ENCODE measurements around the gene PARD3B.

Gene PARD3B

DNA sequence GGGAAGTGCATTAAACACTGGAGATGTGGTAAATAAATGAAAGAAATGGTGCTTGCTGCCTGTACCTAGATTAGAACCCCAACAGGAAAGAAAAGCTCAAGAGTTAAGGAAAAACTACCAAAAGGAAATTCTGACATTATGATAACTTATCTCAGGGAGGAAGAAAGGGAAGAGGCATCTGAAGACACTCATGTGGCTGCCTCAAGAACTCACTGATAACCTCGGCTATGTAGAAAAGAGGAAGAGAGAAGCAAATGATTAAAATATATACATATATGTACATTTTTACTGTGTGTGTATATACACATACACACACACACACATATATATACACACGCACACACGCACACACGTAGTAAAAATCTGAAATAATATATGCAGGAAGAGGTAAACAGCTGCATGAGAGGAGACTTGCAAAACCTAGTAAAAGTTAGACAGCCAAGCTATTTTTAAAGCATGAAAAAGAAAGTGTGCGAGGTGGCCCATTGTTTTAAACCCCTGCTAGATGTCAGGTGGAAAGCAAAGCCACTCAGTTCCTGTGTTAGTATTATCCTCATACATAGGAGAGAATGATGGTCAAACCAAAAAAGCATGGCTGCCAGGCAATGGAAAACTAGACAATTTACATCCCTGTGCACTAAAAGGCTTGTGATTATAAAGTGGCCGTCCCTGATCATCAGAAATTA, 654.0 kb downstream of the PARD3B start:
- H3K4me2 ChIP-seq (ENCODE audit: insufficient read depth, low read length) = no peak overlapping the region
- TF ChIP-seq, protein P1, sequence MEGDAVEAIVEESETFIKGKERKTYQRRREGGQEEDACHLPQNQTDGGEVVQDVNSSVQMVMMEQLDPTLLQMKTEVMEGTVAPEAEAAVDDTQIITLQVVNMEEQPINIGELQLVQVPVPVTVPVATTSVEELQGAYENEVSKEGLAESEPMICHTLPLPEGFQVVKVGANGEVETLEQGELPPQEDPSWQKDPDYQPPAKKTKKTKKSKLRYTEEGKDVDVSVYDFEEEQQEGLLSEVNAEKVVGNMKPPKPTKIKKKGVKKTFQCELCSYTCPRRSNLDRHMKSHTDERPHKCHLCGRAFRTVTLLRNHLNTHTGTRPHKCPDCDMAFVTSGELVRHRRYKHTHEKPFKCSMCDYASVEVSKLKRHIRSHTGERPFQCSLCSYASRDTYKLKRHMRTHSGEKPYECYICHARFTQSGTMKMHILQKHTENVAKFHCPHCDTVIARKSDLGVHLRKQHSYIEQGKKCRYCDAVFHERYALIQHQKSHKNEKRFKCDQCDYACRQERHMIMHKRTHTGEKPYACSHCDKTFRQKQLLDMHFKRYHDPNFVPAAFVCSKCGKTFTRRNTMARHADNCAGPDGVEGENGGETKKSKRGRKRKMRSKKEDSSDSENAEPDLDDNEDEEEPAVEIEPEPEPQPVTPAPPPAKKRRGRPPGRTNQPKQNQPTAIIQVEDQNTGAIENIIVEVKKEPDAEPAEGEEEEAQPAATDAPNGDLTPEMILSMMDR (IDR thresholded peaks at IDR 0.05; ENCODE audit: borderline replicate concordance, extremely low read depth, low read length, poor library complexity, severe bottlenecking) = no peak
- TF ChIP-seq EZH2 (IDR thresholded peaks at IDR 0.05; ENCODE audit: borderline replicate concordance, low read depth, low read length, severe bottlenecking) = no peak
- no peak overlapping the region for H3K9ac ChIP-seq (ENCODE audit: low read depth, low read length)
- no peak overlapping the region for H3K4me3 ChIP-seq (ENCODE audit: low read depth in 1 of 2, low read length in 2 of 2)
- no peak overlapping the region for H2AFZ ChIP-seq (ENCODE audit: low read depth, low read length)
- ATAC-seq (ENCODE audit: insufficient read depth, low read depth) = no peak
- H3K9me3 ChIP-seq (ENCODE audit: insufficient read depth, low read length, severe bottlenecking) = no peaks in the 10 kb centered on the region
- H3K27ac ChIP-seq (ENCODE audit: low read length) = no peak overlapping the region
- no peaks in the 10 kb centered on the region for H4K20me1 ChIP-seq (ENCODE audit: insufficient read depth, low read length)
- no peaks in the 10 kb centered on the region for H3K4me1 ChIP-seq (ENCODE audit: insufficient read depth, low read length)
- no peaks in the 10 kb centered on the region for H3K27me3 ChIP-seq (ENCODE audit: insufficient read depth, low read length, poor library complexity)
- DNase-seq = no peak
- H3K36me3 ChIP-seq (ENCODE audit: insufficient read depth, low read length) = no peaks in the 10 kb centered on the region
- no peaks in the 10 kb centered on the region for H3K79me2 ChIP-seq (ENCODE audit: insufficient read depth, low read length)

DNA sequence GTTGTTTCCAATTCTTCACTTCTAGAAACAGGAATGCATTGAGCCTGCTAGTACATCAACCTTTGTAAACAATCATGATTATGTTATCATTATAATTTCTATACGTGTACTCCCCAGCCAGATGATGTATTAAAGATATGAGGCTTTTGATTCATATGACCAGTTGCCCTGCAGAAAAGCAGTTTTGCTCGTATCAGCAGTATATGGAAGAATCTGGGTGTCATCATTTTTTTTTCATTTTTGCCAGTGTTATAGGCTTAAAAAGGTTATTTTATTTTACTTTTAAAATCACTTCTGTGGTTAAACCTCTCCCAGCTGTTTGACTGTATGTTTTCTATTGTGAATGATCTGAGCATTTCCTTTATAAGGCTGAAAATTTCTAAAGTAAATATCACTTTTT, 665.2 kb downstream of the PARD3B start:
- ATAC-seq (ENCODE audit: insufficient read depth, low read depth) = no peak
- TF ChIP-seq, protein P1 (IDR thresholded peaks at IDR 0.05; ENCODE audit: borderline replicate concordance, extremely low read depth, low read length, poor library complexity, severe bottlenecking) = no peak
- Histone ChIP-seq H3K9ac (ENCODE audit: low read depth, low read length) (no peak overlapping the region), H3K36me3 (ENCODE audit: insufficient read depth, low read length) (no peaks in the 10 kb centered on the region), H3K27me3 (ENCODE audit: insufficient read depth, low read length, poor library complexity) (peaks cover 8% of the 10 kb centered on the region), H3K4me2 (ENCODE audit: insufficient read depth, low read length) (no peak overlapping the region), H3K27ac (ENCODE audit: low read length) (no peak overlapping the region), H3K9me3 (ENCODE audit: insufficient read depth, low read length, severe bottlenecking) (no peaks in the 10 kb centered on the region), H2AFZ (ENCODE audit: low read depth, low read length) (no peak overlapping the region), H4K20me1 (ENCODE audit: insufficient read depth, low read length) (no peaks in the 10 kb centered on the region), H3K4me3 (ENCODE audit: low read depth in 1 of 2, low read length in 2 of 2) (no peak overlapping the region), H3K79me2 (ENCODE audit: insufficient read depth, low read length) (no peaks in the 10 kb centered on the region), H3K4me1 (ENCODE audit: insufficient read depth, low read length) (no peaks in the 10 kb centered on the region)
- no peak for DNase-seq

DNA sequence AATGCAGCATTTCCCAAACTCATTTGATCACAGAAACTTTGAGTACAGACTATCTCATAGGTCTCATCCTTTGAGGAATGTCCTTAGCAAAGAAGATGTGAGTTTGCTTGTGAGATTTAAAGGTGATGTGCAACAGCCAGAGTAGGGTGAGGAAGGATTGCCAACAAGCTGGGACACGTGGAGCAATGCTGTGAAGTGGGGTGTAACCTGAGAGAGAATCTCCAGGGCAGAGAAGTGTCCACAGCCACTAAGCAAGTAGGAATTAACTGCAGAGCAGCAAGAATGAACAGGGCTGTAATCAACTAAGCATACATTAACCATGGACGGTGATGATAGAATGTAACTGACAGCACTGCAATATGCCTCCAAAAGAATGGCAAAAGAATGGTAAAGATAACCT, 667.1 kb downstream of the PARD3B start:
- TF ChIP-seq, protein P1 (IDR thresholded peaks at IDR 0.05; ENCODE audit: borderline replicate concordance, extremely low read depth, low read length, poor library complexity, severe bottlenecking) = no peak
- no peak for TF ChIP-seq EZH2 (IDR thresholded peaks at IDR 0.05; ENCODE audit: borderline replicate concordance, low read depth, low read length, severe bottlenecking)
- no peaks in the 10 kb centered on the region for H3K4me1 ChIP-seq (ENCODE audit: insufficient read depth, low read length)
- H3K79me2 ChIP-seq (ENCODE audit: insufficient read depth, low read length) = no peaks in the 10 kb centered on the region
- no peak overlapping the region for H3K9ac ChIP-seq (ENCODE audit: low read depth, low read length)
- peaks cover 8% of the 10 kb centered on the region for H3K27me3 ChIP-seq (ENCODE audit: insufficient read depth, low read length, poor library complexity)
- H3K27ac ChIP-seq (ENCODE audit: low read length) = no peak overlapping the region
- H3K4me3 ChIP-seq (ENCODE audit: low read depth in 1 of 2, low read length in 2 of 2) = no peak overlapping the region
- no peak for DNase-seq
- no peaks in the 10 kb centered on the region for H3K36me3 ChIP-seq (ENCODE audit: insufficient read depth, low read length)
- H4K20me1 ChIP-seq (ENCODE audit: insufficient read depth, low read length) = no peaks in the 10 kb centered on the region
- no peaks in the 10 kb centered on the region for H3K9me3 ChIP-seq (ENCODE audit: insufficient read depth, low read length, severe bottlenecking)
- H2AFZ ChIP-seq (ENCODE audit: low read depth, low read length) = no peak overlapping the region
- ATAC-seq (ENCODE audit: insufficient read depth, low read depth) = no peak
- H3K4me2 ChIP-seq (ENCODE audit: insufficient read depth, low read length) = no peak overlapping the region

Measured in DND-41 (cell line).